Measurements from ENCODE around the gene GIMD1. TPM values are rescaled to one million over a fixed set of nuclear protein-coding genes. Genes with fewer than 3 reads are reported as not detected.
"Not testable (repeated sequence)": the region's sequence is repeated elsewhere in the genome, so short reads cannot be mapped to it uniquely, and the experiment has no call there.

The GIMD1 gene
- not detected in 2 replicates for total RNA-seq (2014; rRNA removed; shearing (Covaris generic))

DNA sequence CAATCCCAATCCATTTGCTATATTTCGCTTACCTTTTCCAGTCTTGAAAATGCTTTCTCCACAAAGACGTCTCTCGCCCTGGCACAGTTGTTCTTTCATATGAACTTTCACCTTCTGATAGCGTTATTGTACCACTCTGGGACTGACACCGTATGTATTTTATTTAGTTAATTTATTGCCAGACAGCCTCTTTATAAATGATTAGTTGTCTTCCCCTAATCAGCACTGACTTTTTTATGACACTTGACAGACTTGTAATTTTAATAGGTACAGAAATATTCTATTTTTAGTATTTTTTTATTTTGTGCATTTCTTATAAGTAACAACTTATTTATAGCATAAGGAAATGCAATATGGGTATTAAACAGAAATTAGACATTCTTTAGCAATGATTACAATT is at the start of gene GIMD1:
TSS of gene GIMD1 (minus strand) at position 101 of the 400 bp plus-strand sequence. CDS start 1,343 bp downstream, outside the sequence.
- no peak for DNase-seq (ENCODE audit: low read depth)

DNA sequence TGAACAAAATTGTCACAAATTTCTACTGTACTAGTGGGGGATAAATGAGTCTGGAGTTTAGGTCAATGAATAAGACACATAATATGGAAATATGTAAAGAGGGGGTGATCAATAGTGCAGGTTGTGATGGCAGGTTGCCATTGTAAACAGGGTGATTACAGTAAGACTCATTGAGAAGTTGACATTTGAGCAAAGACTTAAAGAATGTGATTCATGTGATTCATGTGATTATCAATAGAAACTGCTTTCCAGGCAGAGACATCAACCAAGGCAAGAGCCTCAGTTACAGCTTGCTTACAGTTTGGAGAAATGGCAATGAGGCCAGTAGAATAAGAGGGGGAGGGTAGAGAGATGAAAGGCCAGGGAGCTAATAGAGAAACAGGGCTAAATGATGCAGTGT is 45.8 kb upstream of the GIMD1 start:
- DNase-seq (ENCODE audit: low read depth): no peak

DNA sequence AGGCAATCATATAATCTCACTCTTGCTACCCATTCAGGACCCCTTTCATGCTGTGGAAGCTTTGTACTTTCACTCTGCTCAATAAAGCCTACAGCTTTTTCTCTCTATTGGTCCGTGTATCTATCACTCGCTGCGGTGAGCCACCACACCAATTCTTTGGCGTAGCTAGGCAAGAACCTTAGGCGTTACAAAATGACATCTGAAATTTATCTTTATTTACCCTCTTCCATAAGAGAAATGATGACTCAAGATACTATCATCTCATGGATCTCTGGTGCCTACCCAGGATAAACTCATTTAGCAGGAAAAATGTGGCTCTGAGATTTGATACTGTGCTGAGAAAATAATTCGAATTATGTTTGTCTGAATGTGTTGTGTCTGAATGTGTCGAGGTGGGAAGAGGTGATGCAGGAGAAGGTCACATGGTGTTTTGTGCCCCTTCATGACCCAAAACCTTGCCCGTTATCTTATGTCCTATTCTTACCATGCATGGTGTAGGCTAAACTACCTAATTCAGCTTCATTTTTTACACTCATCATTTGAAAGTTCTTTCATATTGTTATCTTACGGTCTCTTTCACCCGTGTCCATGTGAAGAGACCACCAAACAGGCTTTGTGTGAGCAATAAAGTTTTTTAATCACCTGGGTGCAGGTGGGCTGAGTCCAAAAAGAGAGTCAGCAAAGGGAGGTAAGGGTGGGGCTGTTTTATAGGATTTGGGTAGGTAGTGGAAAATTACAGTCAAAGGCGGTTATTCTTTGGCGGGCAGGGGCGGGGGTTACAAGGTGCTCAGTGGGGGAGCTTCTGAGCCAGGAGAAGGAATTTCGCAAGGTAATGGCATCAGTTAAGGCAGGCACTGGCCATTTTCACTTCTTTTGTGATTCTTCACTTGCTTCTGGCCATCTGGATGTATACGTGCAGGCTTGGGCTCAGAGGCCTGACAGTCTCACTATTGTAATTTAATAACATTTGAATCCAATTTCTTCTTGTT is 41.6 kb upstream of the GIMD1 start:
- DNase-seq (ENCODE audit: low read depth): peak; percentile 7

DNA sequence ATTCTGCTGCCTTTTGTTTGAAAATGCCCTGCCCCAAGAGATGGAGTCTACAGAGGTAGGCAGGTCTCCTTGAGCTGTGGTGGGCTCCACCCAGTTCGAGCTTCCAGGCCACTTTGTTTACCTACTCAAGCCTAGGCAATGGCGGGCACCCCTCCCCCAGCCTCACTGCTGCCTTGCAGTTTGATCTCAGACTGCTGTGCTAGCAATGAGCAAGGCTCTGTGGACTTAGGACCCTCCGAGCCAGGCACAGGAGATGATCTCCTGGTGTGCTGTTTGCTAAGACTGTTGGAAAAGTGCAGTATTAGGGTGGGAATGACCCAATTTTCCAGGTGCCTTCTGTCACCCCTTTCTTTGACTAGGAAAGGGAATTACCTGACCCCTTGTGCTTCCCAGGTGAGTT is 39.4 kb upstream of the GIMD1 start:
- DNase-seq (ENCODE audit: low read depth): not testable (repeated sequence)

DNA sequence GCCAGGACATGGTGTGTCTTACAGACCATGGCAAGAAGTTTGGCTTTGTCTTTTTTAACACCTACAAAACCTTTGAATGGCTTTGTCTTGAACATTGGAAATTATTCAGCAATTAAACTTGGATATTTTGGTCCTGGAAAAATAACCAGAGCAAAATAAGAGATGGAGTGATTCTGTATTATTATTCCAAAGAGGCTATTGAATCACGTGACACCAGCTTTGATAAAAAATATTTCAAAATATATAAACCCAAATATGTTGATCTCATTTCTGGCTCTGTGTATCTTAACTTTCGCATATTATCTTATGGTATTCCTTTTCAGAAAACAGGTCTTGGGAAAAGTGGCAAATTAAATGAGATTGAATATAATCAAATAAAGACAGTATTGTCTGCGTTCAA is 32.6 kb upstream of the GIMD1 start:
- no peak for DNase-seq (ENCODE audit: low read depth)

DNA sequence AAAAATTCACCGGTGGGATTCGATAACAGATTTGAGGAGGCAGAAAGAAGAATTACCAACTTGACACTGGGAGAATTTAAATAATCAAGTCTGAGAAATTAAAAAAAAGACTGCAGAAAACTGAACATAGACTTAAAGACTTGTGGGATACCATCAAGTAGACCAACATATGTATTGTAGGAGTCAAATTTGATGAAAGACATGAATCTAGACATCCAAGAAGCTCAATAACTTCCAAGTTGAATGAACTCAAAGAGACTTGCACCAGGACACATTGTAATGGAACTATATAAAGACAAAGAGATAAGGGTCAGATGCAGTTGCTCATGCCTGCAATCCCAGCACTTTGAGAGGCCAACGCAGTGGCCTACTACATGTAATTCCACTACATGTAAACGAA is 30.3 kb upstream of the GIMD1 start:
- not testable (repeated sequence) for DNase-seq (ENCODE audit: low read depth)

DNA sequence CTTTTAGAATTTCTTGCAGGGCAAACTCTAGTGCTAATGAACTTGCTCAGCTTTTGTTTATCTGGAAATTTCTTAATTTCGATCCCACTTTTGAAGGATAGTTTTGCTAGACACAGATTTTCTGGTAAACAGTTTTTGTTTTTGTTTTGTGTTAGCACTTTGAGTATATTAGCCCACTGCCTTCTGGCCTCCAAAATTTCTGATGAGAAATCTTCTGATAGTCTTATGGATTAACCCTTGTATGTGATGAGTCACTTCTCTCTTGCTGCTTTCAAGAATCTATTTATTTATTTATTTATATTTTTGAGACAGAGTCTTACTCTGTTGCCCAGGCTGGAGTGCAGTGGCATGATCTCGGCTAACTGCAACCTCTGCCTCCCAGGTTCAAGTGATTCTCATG is 27.0 kb upstream of the GIMD1 start:
- no peak for DNase-seq (ENCODE audit: low read depth)

DNA sequence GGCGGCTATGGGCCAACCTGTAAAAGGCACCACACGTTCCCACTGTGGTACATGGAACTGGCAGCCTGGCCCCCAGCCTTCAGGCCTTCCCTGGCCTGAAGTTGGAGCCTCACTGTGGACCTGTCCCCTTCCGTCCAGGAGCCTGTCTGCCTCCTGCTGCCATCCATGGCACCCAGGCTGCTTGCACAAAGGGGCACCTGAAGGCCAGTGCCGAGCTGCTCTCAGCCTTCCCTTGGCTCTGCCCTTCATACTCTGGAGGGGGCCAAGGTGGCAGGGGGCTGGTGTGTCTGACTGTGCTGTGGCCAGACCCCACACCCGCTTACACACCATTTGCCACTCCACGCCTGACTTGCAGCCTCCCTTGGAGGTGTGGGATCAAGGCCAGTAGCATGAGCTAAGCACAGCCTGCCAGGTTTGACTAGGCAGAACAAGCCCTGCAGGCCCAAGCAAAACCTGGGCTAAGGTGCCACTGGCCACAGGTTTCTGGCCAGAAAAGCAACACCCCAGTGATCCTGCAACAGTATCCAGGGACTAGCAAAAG is 17.3 kb upstream of the GIMD1 start:
- no peak for DNase-seq (ENCODE audit: low read depth)

DNA sequence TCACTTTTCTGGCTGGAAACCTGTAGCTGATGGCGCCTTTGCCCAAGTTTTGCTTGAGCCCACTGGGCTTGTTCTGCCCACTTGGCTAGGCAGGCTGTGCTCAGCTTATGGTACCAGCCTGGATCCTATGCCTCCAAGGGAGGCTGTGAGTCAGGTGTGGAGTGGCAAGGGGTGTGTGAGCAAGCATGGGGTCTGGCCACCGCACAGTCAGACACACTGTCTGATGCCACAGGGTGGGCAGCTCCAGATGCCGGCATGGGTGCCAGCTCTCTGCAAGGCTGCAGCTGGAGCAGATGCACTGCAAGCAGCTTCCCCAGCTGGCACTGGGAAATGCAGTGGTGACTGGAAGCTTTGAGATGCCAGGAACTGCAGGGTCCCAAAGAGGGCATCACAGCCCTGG is 16.3 kb upstream of the GIMD1 start:
- no peak for DNase-seq (ENCODE audit: low read depth)

DNA sequence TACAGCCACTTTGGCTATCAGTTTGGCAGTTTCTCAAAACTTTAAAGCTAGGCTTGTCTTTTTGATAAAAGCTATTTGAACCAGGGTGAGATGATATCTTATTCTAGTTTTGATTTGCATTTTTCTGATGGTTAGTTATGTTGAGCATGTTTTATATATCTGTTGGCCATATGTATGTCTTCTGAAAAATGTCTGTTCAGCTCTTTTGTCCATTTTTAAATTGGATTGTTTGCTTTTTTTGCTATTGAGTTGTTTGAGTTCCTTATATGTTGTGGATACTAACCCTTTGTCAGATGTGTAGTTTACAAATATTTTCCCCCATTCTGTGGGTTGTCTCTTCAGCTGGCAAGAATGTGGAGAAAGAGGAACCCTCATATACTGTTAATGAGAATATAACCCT is 11.6 kb upstream of the GIMD1 start:
- no peak for DNase-seq (ENCODE audit: low read depth)

DNA sequence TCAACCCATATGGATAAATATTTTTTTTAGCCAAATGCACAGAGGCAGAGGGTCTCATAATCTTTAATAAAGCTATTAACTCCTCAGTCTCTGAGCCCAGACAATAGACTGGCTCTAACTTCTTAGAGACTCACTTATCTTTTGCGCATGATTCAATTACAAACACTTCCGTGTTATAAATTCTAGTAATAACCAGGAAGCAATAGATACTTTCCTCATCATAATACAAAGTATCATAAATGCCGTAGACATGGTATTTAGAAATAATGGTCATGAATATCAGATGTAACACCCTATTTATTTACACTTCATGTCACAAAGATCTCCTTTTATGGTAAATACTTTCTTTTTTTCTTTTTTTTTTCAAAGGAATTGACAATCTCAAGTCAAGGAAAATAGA is 4.4 kb upstream of the GIMD1 start:
- DNase-seq (ENCODE audit: low read depth): no peak

DNA sequence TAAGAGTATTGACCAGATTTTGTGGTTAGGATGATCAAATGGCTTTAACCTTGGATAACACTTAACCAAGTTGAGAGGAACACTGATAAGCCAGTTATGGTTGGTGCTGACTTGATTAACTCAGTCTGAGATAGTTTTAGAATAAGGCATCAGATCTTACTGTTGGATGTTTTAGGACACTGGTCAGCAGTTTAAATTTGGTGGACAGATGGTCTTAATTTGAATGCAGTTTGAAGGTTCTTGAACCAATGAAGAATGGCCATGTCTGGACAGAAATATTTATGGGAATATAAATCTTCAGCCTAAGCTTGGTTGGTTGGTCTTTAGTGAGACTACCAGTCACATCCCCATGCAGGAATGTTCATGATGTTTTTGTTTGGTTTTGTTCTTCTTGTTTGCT is 2.6 kb upstream of the GIMD1 start:
- DNase-seq (ENCODE audit: low read depth): no peak

DNA sequence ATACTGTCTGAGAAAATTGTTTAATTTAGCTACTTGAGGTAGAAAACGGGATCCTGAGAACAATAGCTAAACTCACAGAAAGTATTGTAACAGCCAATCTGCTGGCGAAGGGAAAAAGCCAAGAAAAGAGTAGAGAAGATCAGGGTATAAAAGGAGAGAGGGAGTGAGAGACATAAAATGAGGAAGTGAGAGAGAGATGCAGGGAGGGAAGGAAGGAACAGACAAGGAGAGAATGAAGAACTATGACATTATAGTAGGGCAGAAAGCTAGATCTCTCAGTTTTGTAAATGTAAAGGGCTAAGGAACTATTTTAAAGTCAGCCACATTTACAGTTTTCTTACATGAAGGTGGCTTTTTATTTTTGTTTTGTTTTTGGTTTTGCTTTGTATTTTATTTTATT is 1.6 kb upstream of the GIMD1 start:
- DNase-seq (ENCODE audit: low read depth): no peak

DNA sequence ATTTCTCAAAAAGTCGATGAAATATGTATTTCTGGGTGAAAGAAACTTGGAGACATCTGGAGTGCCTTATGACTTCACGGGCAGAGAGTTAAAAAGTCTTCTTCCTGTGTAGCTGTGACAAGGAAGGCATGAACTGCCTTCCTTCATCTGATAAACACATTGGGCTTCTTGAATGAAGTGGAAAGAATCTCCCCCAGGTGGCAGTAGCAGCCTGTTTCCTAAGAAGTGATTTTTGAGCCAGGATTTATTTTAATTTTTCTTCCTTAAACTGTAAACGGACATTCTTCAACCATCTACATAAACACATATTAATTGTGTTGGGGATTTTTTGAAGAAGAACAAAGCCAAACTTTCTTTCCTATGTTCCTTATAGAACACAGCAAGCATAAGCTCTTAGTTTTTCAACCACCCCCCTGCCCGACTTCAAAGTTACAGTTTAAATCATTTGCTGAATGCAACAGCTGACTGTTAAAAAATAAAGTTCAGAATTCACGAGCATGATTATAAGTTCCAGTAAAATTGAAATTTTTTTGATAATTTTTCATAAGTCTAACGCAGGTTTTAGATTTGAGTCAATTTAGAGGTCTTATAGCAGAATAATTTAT is 980 bp upstream of the GIMD1 start:
- peak; percentile 60 for DNase-seq (ENCODE audit: low read depth)

DNA sequence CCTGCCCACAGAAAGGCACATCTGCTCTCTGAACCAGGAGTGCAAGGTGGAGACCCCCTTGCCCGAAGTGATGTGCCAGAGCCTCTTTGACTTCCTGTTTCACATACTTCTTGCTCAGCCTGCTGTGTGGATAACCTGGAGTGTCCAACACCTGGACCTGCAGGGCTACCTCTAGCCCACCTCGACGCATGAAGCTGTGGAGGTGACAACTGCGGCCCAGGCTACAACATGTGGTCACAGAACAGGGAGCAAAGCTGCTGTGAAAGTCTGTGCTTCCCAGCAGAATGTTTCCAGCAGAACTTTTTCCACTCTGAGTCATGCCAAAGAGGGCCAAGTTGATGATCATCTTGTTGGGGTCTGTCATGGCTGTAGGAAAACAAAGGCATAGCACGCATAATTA is 1.5 kb downstream of the GIMD1 start:
- DNase-seq (ENCODE audit: low read depth): no peak

DNA sequence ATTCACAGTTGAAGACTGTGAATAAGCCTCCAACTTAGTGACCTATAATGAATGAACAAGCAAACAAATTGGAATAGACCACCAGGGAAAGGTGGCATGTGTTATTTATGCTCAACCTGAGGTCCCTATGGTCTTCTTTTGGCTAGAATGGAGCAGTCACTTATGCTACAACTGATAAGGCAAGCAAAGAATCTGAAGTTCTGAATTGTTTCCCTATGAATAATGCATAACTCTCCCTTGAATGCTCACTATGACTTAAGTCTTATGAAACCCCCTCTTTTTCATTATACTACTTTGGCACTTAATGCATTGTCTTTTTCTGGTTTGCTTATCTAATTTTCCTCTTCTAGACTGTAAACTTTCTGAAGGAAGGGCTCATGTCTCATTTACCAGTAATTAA is 2.6 kb downstream of the GIMD1 start:
- DNase-seq (ENCODE audit: low read depth): no peak

DNA sequence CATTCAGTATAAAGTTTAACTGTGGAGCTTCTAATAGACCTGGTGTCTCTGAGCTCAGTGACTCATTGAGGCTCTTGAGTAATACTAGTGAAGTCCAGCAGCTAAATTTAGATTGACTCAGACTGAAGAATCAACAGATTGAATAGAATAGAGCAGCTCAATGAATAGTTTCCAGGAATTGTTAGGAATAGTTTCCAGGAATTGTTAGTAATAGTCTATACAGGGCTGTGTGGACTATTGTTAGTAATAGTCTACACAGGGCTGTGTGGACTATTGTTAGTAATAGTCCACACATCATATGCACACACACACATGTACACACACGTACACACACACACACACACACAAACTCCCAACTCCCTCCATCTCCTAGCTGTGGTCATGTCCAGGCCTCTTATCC is 3.0 kb downstream of the GIMD1 start:
- DNase-seq (ENCODE audit: low read depth): peak; percentile 71

DNA sequence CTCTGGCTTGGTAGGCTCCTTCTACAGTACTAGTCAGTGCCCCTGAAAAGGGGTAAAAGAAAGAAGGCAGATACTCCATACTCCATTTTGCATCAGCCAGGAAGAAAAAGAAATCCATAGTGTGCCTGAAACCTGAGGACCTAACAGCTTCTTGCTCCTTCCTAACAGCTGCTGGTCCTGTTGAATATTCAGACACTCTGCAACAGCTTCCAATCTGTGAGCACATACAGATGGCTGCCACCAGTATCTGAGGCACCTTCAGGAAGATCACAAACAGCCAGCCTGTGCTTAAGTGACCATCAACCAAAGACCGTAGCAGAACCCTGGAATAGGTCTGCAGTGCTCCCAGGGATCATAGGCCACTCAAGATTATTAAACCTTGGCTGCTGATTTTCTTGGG is 4.3 kb downstream of the GIMD1 start:
- DNase-seq (ENCODE audit: low read depth): no peak

DNA sequence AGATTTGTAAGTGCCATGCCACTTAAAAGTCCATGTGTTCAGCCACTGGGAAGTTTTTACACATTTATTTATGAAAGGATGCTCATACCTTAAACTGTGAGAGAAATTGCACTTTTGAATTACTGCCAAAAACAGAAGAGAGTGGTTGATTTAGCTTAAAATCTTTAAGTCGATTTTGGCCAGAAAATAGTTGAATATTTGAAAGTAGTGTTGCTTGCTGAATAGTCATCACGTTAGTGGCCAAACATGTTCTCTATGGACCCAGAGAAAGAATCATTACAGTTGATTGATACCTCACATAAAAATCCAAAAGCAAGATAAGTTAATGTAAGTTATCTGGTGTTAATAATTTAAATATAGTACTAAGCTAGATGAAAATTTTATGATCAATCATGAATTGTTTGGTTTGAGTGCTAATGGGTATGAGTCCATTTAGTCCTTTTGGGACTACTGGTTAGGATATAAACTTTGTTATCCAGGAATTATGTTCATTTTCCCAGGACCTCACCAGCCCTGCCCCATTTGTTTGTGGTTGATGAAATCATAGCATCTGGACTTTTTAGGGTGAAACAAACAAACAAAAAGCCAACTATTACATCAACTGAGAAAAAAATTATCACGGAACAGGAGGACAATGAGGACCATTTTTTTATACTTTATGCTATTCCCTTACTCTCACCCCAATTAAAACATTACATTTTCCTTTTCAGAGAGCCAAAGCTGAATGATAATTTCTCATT is 6.3 kb downstream of the GIMD1 start:
- DNase-seq (ENCODE audit: low read depth): no peak

DNA sequence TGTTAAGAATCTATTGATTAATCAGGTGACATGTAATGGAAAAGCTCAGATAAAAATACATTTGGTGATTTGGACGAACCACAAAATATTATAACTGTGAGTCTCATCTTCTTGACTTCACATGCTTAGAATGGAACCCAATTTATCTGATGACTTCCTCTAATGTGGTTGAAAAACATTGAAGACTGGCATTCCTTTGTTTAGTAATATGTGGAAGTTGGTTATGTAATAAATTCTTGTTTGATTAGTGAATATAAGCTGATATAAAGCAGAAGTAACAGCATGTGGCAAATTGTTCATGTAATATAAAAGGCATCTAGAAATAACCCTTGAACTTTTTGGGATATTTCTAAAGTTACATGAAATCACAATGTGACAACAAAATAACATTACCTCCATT is 9.7 kb downstream of the GIMD1 start:
- no peak for DNase-seq (ENCODE audit: low read depth)

DNA sequence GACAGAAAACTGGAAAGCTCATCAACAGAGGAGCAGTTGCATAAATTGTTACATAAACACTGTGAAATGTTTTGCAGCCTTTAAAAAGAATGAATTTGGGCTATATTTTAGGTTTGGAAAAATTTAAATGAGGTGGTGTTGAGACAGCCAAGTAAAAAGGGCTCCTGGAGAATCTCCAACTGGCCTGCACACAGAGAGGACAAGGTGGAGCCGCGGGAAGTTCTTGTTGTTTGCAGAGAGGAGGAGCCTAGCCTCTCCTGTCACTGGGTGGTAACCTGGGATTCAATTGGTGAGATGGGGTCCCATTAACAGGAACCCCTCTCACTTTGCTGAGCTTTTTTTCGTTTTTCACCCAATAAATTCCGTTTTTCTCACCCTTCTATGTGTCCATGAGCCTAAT is 13.4 kb downstream of the GIMD1 start:
- DNase-seq (ENCODE audit: low read depth): no peak

DNA sequence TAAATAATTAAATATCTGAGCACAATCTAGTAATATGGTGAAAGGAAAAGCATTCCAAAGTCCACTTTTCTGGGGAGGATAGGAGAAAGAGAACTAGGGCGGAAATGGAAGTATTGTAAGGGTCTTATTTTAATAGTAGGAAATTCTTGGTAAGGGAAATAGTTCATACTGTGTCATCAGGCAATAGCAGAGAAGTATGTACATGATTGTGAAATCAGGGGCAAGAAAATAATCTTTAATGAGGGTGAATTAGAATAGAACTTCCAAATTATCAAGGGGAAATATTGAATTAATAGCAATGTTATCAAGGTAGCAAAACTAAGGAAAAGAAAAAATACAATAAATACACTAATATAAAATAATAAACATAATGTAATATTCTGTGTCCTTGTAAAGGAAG is 14.8 kb downstream of the GIMD1 start:
- DNase-seq (ENCODE audit: low read depth): no peak
